Measurements from ENCODE around the gene BCL2L11.

The BCL2L11 gene

DNA sequence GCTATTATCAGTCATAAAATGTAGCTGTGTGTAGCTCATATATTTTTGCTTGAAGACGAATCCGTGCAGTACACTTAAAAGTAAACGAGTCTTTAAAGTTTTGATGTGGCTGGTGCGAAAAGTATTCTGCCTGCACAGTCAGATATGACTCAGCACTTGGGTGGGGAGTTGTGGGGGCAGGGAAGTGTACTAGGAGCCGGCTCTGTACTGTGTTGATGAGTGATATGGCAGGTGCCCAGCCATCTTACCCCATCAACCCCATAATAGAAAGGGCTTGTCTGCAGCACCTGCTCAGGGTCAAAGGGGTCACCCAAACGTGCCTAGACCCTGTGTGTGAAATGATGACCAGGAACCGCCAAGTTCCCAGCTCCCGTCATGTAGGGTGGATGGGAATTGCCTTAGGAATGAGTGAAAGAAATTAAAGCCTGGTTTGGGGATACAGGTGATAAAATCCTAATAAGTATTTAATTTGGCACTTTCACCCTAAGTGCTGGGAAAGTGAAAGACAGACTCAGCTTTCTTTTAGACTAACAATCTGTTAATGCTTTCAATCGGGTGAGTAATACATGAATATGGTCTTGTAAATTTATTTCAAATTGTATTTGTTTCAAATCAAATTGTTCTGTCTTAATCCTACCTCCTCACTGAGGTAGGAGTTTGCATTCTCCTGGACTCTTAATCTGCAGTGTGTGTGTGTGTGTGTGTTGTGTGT lies 48.0 kb downstream of the BCL2L11 start:
- DNase-seq (ENCODE audit: low read depth): peak; percentile 55

- no peak for DNase-seq (ENCODE audit: low read depth)
Measured at GRCh38 chr2:111169268-111169667, 48.6 kb downstream of the BCL2L11 start.

DNA sequence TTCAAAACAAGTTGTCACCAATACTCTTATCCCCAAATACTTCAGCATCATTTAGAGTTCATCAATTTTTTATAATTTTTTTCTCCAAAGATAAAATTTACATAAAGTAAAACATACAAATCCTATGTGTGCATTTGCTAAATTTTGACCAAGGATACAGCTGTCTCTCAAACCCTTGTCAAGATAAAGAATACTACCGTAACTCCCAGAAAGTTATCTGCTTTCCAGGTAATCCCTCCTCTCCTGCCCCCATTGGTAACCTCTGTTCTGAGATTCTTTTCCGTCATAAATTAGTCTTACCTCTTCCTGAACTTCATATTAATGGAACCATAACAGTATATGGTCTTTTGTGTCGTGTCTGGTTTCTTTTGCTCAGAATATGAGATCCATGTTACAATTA lies 49.2 kb downstream of the BCL2L11 start:
- DNase-seq (ENCODE audit: low read depth): no peak

DNA sequence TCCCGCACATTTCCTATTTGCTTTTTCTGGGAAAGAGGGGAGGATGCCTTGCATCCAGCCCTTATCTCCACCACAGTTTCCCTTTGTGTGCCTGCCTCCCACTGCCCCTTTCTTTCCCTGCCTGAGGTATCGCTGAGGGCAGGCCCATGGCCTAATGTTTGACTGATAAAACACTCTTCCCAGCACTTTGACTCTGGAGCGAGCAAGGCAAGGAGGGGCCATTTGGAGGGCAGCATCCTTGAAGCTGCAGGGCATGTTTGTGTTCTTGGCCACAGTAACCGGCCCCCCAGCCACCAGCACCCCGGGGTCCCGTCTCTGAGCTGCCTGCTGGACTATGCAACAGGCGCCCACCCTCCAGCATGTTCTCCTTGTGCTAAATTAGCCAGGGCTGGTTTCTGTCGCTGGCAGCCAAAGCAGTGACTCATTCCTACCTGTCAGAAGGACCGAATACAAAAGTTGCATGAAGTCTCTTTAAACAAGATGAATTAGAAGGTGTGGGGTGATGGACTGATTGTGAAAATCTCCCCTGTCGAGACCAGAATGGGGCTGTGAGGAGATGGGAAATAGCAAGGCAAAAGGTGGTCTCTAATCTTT lies 50.7 kb downstream of the BCL2L11 start:
- no peak for DNase-seq (ENCODE audit: low read depth)

DNA sequence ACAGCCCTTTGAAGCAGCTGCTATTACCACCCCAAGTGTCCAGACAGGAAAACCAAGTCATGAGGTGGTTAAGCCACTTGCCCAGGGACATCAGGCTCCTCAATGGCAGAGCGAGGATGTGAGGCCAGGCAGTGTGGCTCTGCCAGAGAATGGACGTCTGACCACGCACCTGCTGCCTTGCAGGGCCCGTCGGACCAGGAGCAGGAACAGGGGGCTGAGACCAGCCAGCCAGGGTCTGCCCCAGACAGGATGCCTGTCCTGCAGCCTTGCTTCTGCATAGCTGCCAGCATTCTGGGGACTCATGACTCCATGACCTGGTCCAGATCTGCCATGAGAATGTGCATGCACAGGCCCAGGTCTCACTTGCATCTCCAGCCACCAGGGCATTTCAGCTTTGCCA lies 52.0 kb downstream of the BCL2L11 start:
- no peak for DNase-seq (ENCODE audit: low read depth)

DNA sequence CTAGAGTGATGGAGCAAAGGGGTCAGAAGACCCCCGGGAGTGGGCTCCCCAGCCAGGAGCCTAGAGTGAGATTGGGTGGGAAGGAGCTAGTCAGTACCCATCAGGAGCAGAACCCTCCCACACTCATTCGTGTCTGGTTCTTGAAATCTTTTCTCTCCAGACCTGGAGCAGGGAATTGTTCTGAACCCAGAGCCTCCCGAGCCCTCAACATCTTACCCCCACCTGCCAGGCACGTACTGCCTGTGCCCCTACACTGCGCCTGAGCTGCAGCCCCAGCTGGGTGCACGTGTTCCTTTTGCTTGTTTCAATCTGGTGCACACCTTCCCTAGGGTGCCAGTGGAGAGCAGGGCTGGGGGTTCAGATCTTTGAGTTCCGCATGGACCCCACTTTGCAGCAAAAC lies 52.6 kb downstream of the BCL2L11 start:
- no peak for DNase-seq (ENCODE audit: low read depth)

DNA sequence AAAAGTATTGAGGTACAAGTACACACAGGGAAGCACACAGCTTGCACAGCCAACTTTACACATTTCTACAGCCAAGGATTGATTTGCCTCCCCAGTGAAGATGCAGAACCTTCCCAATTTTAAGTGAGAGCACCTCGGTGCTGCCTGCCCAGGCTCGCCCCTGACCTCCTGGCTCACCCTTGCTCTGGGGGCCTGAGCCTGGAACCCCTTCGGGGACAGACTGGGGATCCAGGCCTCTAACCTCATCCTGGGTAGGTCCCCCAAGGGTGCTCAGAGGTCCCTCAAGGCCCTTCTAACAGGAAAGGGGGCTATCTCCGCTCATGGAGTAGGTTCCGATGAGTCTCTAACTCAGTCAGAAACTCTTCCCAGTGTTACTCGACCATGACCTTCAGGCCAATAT lies 53.1 kb downstream of the BCL2L11 start:
- DNase-seq (ENCODE audit: low read depth): no peak

GRCh38 chr2:111175615-111176014 lies 54.9 kb downstream of the BCL2L11 start:
- no peak for DNase-seq (ENCODE audit: low read depth)

DNA sequence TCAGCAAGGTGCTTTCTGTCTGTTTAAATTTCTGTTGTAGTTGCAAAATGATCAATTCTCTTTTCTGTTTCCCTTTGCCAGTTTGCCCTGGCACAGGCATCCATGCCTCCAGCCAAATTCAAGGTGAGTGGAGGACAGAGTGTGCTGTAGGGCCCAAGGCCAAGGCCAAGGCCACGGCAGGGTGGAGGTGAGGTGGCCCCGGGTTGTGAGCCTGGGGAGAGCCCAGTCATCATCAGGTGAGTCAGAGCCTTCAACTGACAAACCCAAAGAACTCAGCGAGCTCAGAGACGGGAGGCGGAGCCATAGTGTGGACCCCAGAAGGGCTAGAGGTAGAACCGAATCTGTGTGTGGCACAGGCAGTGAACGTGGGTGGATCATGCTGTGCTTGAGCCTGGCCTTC lies 55.7 kb downstream of the BCL2L11 start:
- DNase-seq (ENCODE audit: low read depth): no peak

GRCh38 chr2:111176867-111177266 lies 56.2 kb downstream of the BCL2L11 start:
- DNase-seq (ENCODE audit: low read depth): no peak

GRCh38 chr2:111178296-111178695 lies 57.6 kb downstream of the BCL2L11 start:
- DNase-seq (ENCODE audit: low read depth): no peak

DNA sequence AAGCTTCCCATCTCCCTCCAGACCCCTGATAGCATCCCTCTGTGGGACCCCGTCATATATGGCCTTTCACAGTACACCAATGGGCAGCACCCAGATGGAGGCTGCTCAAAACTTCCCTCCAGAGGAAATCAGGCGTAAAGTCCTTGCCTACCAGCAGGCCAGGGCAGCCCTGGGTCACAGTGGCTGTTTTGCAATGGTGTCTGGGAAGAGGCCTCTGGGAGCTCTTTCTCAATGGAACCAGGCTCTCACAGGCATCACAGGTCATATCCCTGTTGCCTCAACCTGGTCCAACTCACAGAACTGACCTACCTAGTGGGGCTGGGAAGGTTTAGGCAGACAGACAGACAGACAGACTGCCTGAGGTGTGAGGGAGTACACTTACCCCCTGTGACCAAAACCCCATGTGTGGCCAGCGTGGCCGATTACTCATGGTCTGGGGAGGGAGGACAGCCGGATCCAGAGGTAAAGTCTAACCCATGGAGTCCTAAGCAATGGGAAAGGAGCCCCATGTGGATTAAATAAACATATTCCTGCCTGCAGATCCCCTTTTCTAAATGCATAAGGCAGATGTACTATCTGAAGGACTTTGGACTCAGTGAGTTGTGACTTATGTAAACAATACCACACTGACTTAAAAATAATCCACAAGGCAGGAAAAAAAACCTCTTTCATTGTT lies 58.2 kb downstream of the BCL2L11 start:
- no peak for DNase-seq (ENCODE audit: low read depth)

- DNase-seq (ENCODE audit: low read depth): no peak
Measured at GRCh38 chr2:111182121-111182520, 61.4 kb downstream of the BCL2L11 start.

GRCh38 chr2:111182740-111183139 lies 62.0 kb downstream of the BCL2L11 start:
- DNase-seq (ENCODE audit: low read depth): no peak

DNA sequence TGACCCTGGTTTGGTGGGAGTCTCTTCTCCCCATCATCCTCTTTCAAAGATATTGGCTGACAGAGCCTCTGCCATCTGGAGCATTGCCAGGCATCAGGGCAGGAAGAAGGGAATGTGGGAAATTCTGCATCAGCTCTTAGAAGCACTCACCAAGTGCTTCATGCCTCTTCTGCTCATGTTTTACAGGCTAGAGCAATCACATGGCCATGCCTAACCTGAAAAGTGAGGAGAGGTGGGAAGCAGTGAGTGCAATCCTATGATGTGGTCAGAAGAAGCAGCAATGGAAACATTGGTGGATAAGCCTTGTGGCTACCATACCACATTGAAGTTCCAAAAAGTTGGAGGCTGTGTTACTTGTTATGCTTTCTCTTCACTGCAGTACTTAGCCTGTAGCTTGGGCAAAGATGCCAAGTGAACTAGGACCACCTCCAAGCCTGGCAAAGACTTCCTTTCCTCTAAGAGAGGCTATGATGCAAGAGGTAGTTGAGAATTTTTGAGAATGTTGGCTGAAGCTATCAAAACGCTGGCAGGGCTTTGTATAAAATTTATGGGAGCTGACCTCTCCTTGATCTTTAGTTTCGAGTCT lies 64.1 kb downstream of the BCL2L11 start:
- DNase-seq (ENCODE audit: low read depth): no peak

- DNase-seq (ENCODE audit: low read depth): no peak
Measured at GRCh38 chr2:111185361-111186022, 64.8 kb downstream of the BCL2L11 start.

GRCh38 chr2:111186121-111186715 lies 65.5 kb downstream of the BCL2L11 start:
- DNase-seq (ENCODE audit: low read depth): no peak

DNA sequence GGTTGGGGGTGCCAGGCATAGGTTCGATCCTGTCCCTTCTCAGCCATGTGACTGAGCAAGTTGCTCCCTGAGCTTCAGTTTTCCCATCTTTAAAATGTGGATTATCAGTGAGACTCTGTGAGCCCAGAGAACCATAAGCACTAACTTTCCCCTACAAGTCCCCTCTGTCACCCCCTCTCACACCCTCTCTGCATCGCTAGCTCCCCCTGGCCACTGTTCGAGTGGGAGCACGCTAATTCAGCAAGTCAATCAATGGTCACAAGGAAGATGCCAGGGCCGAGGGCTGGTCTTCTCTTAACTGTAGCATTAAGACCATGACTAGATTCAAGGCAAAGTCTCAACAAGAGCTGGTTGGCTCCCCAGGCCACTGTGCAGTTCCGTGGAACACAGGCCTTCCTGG lies 66.2 kb downstream of the BCL2L11 start:
- DNase-seq (ENCODE audit: low read depth): no peak

DNA sequence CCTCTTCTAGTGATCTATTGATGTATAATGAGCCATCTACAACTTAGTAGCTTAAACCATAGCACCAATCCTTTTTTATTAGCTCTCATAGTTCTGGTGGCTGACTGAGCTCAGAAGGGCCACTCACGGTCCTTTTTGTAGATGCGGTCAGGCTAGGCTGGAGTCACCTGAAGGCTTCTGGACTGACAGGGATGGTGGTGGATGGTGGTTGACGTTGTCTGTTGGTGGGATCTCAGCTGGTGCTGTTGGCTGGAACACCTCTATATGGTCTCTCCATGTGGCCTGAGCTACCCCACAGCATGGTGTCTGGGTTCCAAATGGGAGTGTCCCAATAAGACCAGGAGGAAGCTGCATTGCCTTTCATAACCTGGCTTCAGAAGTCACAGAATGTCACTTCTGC lies 68.0 kb downstream of the BCL2L11 start:
- no peak for DNase-seq (ENCODE audit: low read depth)

DNA sequence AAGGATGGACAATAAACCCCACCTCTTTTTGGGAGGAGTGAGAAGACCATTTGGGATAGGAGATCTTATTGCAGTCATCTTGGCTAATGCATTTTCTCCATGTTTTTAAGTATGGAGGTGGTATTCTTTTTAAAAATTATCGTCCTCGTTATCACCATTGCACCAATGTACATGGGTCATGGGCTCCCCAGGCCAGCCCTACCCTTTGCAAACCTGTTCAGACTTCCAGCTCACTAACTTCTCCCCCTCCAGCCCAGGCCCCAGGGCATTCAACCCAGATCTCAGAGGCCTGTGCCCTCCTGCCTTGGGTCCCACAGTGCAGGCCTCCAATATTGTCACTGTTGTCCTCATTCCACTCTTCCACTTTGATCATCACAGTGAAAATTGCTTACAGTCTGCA lies 68.4 kb downstream of the BCL2L11 start:
- DNase-seq (ENCODE audit: low read depth): no peak

- no peak for DNase-seq (ENCODE audit: low read depth)
Measured at GRCh38 chr2:111190816-111191540, 70.3 kb downstream of the BCL2L11 start.

DNA sequence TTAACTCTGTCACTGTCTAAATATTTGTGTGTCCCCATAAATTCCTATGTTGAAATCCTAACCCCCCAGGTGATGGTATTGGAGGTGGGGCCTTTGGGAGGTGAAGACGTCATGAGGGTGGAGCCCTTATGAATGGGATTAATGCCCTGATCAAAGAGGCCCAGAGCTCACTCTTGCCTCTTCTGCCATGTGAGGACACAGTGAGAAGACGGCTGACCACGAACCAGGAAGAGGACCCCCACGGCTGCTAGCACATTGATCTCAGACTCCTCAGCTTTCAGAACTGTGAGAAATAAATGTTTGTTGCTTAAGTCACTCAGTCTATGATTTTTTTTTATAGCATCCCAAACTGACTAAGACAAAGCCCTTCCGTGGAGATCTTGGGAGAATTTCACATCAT lies 71.2 kb downstream of the BCL2L11 start:
- DNase-seq (ENCODE audit: low read depth): no peak

All from stromal cell of bone marrow (primary cell).